GM18861 (cell line): ENCODE measurements around the gene SLN.
"Not testable (repeated sequence)": the region's sequence is repeated elsewhere in the genome, so short reads cannot be mapped to it uniquely, and the experiment has no call there.

Experiments used
- ATAC-seq: cut with Tn5 transposase; IDR thresholded peaks from one replicate; pipeline ENCODE4 v1.9.1; 2021; ENCODE audit not compliant: unreplicated experiment

Gene SLN

GRCh38 chr11:107711861-107712755 is at the start of gene SLN:
Gene SLN, minus strand, starts transcription at chr11:107712056.
- ATAC-seq, result no peak

- ATAC-seq, result not testable (repeated sequence)
Observed at GRCh38 chr11:107758719-107759355, 47.0 kb upstream of the SLN start.

GRCh38 chr11:107757661-107758060 is 45.8 kb upstream of the SLN start:
- no peak for ATAC-seq

DNA sequence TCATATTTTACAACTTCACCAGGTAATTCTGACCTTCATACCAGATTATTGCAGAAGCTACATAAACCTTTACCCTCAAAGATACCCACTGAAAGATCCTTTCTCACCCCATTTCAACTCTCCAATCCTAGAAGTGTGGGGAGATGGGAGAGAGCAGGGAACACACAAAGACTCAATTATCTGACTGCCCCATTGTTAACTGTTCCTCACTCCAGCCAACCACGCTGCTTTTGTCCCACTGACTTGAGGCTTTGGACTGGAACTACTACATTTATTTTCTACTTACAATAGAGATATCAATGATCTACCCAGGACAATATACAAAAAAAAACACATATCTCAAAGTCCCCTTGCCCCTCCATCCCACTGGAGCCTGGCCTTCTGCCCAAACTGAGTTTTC is 44.7 kb upstream of the SLN start:
- no peak for ATAC-seq

GRCh38 chr11:107752949-107753822 is 41.3 kb upstream of the SLN start:
- no peak for ATAC-seq

DNA sequence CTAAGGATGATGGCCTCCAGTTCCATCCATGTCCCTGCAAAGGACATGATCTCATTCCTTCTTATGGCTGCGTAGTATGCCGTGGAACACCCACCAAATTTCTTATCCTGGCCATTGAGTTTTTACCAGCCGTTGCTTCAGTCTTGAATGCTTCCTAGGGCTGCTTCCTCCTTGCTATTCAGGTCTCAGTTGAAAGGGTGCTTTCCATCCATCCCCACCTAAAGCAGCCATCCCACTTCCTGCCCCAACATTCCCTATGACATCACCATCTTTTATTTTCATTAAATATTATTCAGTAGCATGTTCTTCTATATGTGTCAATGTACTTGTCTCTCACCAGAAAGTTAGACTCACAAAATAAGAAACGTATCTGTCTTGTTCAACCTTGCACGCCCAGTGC is 40.7 kb upstream of the SLN start:
- ATAC-seq, result no peak

- ATAC-seq, result no peak
Observed at GRCh38 chr11:107751082-107751481, 39.2 kb upstream of the SLN start.

DNA sequence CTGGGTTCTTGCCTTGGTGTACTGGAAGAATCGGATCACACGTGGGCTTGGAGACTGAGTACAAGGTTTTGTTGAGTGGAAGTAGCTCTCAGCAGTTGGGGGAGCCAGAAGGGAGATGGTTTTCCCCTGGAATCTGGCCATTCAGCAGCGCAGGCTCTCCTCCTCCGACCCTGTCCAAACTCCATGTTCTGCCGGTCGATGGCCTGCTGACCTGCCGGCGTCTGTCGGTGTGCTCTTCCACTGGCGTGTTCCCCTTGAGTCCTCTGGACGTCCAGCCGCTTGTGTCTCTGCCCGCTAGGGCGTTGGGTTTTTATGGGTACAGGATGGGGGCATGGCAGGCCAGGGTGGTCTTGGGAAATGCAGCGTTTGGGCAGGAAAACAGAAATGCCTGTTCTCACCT is 38.5 kb upstream of the SLN start:
- no peak for ATAC-seq

DNA sequence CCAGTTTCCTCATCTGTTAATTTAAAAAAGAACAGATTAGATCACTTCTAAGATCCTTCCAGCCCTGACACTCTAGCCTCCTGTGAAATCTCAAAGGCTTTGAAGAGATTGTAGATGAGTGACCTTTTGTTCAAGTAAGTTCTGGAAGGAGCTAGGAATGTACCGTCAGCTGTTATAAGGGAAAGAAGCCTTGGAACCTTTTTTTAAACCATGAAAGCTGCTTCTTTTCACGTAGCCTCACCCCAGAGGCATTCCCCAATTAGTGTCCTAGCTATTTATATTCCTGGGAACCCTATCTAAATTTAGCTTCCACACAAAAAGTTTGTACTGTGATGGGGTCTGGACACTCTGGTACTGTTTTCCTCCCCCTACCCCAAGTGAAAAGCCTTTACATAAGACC is 35.8 kb upstream of the SLN start:
- no peak for ATAC-seq

DNA sequence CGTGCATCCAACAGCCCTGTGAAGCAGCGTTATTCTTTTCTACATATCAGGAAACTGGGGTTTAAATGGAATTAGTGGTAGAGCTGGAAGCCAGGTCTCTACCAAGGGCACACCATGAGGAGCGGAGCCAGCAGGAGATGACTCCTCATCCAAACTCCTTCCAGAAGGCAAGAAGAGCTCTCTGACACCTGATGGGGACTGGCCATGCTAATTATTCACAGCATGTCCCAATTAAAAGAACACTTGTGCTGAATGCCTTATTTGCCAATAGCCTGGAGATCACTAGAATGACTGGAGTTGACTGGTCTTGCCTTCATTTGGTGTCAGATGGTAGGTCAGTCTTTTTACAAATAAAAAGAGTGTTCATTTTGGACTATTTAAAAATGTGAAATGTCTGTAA is 32.9 kb upstream of the SLN start:
- no peak for ATAC-seq

DNA sequence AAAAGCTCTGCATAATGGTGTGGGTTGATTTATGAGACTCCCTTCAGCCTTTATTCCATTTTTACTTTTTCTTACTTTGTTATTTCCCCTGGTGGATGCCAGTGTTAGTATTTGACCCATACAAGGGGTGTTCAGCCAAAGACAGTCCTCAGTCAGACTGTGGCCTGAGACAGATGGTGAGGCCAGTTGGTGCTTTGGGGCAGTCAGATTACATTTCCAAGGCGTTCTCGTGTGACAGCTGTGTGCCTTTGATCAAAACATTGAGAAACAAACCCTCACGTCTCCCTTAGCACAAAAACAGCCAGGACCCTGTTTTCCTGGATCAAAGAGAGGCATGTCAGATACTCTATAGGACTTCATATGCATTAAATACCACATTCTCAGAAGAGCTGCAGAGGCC is 31.3 kb upstream of the SLN start:
- ATAC-seq, result no peak

DNA sequence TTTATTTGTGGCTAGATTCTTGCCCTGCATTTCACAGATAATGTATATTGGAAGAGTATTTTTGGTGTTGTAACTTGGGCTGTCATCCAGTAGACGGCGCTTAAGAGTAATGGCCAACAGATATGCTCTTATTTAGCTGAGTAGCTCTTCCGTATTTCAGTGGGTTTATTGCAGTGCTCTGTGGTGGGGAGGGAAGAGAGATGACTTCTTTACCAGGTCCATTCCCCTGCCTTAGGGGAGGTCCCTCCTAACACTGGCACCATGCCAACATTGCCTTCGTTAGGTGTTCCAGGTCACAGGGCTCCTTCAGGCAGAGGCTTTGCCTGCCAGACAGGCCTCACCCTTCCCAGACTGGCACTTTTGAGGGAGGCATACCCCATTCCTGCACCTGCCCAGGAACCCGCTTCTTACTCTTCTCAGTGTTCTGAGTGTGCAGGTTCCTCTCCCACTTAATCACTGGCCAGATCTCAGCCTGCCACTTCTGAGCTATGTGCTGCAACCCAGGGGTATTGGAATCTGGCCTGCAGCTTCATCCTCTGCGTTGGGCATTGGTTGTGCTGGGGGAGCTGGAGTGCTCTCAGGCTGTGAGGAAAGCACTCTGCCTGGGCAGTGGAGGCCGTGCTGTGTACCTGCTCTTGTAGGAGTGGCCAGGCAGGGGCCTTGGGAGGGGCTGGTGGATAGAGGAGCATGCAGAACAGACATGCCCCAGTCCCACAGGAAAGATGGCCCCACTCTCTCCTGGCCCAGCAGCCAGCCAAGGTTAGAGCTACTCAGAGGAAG is 29.4 kb upstream of the SLN start:
- peak; percentile 82 for ATAC-seq

GRCh38 chr11:107740271-107740670 is 28.4 kb upstream of the SLN start:
- no peak for ATAC-seq

DNA sequence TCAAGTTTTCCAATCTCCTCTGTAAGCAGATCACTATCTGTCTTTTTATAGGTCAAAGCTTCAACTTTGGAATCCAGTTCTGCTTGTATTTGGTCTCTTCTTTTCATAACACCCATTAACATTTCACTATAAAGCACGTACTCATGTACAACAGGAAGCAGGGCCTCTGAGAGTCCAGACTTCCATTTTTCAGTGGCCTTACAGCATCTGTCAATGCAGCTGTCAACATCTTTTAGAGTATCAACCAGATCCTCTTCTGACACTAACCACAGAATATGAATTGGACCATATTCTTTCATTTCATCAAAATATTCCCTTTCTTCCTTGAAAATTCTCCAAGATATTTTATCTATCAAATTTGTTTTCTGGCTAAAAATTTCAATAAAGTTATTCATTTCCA is 24.7 kb upstream of the SLN start:
- ATAC-seq, result no peak

DNA sequence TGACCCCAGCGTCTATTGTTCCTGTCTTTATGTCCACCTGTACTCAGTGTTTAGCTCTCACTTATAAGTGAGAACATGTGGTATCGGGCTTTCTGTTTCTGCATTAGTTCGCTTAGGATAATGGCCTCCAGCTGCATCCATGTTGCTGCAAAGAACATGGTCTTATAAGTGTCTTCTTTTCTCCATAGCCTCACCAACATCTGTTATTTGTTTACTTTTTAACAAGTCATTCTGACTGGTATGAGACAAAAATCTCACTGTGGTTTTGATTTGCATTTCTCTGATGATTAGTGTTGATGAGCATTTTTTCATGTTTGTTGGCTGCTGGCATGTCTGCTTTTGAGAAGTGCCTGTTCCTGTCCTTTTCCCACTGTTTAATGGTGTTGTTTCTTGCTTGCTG is 21.7 kb upstream of the SLN start:
- ATAC-seq, result peak; percentile 60

DNA sequence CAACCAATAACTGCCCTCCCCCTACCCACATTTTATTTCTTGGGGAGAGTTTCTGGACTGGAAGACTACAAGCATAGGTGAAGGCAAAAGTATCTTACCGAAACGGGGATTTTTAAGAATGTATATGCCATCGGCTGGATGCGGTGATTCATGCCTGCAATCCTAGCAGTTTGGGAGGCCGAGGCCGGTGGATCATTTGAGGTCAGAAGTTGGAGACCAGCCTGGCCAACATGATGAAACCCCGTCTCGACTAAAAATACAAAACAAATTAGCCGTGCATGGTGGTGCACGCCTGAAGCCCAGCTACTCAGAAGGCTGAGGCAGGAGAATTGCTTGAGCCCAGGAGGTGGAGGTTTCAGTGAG is 20.8 kb upstream of the SLN start:
- no peak for ATAC-seq

DNA sequence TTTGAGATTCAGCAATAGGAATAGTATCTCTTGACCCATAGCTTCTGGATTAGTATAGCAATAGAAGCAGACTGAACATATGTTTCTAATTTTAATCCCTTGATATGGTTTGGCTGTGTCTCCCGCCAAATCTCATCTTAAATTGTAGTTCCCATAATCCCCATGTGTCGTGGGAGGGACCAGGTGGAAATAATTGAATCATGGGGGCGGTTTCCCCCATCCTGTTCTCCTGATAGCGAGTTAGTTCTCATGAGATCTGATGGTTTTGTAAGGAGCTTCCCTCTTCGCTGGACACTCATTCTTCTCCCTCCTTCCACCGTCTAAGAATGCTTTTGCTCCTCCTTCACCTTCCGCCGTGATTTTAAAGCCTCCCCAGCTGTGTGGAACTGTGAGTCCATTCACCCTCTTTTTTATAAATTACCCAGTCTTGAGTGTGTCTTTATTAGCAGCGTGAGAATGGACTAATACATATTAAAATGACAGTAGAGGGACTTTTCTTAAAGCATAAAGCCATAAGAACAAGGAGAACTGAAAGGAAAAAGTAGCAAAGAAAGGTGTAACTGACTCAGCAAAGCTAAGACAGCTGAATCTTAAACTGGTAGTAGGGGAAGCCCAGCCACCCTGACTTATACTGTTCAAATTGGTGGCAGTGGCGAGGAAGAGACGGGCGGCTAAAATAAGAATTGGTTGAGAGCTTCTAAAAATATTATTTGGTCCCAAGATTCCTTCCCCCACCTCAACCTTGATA is 20.3 kb upstream of the SLN start:
- no peak for ATAC-seq

GRCh38 chr11:107722662-107723061 is 10.8 kb upstream of the SLN start:
- ATAC-seq, result no peak

DNA sequence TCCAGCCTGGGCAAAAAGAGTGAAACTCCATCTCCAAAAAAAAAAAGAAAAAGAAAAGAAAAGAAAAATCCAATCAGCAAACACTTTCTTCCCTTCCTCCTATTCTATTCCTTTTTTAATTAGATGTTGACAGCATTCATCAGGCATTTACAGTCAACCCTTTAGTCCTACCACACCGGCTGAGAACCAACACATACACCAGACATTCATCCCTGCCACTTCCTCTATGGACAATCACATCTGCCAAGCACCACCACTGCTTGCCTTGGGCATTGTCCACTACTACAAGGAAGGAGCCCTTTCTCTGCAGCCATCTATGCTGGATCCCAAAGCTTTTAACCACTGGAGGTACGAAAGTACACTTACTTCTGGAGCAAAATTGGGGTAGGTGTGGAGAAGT is 9.4 kb upstream of the SLN start:
- ATAC-seq, result no peak

DNA sequence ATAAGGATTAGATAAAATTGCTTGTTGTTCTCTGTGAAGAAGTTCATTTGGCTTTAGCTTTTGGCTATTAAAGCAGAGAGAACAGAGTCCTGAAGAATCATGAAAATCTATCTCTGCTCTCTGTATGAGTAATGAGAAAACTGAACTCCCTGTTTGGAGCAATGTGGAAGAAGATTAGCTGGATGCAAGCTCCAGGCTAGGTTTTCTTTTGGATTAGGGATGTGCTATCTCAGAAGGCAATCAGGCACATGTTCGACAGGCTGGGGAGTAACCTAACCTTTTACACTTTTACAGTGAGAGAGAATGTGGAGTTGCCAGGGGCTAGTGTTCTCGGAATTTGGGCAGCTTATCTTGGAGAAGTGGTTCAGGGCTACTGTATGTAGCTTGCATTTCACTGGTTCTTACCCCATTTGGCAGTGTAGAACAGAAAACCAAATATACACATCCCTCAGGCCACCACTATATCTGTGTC is 8.5 kb upstream of the SLN start:
- no peak for ATAC-seq
